ENCODE measurements around the gene MACROD2. TPM values are rescaled to one million over a fixed set of nuclear protein-coding genes. Genes with fewer than 3 reads are reported as not detected.

Gene MACROD2
- polyA plus RNA-seq, 1 donor (not counting 4 experiments of a cell fraction or from before 2014, with no cell fraction given): 0.71 TPM

DNA sequence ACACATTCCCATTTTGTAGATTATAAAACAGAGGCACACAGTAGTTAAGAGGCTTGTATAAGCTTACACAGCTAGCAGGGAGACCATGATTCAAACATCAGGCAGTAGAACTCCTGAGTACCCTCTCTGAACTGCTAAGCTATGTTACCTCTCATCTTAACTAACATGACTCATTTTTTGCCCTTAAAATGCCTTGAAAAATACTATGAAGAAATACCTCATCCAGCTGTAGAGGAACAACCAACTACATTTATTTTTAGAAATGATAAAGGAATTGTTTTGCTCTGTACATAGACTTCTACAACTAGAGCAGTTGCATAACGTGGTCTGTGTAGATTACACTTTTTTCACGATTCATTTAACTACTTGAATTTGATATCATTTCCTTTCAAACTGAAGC is 240.0 kb downstream of the MACROD2 start:
- no peak overlapping the region for H2AFZ ChIP-seq (ENCODE audit: control insufficient read depth, low read length)
- no peak overlapping the region for H3K4me2 ChIP-seq (ENCODE audit: control insufficient read depth, extremely low read depth, insufficient read depth, low read depth, low read length)
- DNase-seq (ENCODE audit: low read depth, low spot score): peak; percentile 13

DNA sequence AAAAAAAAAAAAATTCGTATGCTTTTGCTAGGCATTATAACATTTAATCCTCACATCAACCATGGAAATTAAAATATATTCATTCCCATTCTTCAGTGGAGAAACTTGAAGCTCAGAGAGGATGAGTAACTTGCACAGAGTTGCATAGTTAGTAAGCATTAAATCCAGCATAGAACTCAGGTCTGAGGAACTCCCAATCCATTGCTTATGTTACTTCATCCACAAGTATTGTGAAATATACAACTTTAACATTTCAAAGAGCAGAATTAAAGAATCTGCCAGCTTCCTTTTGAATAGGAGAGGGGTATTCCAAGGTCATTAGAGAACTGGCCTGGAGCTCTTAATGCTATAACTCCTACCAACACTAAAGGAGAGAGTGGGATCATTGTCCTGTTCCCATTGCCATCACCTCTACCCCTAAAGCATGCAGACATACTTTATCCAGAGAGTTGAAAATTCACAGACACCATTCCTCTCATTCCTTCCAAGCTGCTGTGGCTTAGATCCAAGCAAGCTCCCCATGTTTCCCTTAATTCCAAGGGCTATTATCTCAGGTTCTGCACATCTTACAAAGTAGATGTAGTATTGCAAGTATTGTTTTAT is 250.2 kb downstream of the MACROD2 start:
- Histone ChIP-seq H4K20me1 (ENCODE audit: control insufficient read depth, extremely low read depth, insufficient read depth, low read length) (no peaks in the 10 kb centered on the region), H3K9me3 (ENCODE audit: control insufficient read depth, low read depth, low read length) (no peaks in the 10 kb centered on the region), H3K4me2 (ENCODE audit: control insufficient read depth, extremely low read depth, insufficient read depth, low read depth, low read length) (no peak overlapping the region), H3K36me3 (ENCODE audit: control insufficient read depth in 2 of 2, extremely low read depth in 1 of 2, insufficient read depth in 2 of 2, low read length in 2 of 2) (no peaks in the 10 kb centered on the region), H3K9ac (ENCODE audit: control insufficient read depth, extremely low read depth, insufficient read depth, low read length) (no peak overlapping the region), H3K9me1 (ENCODE audit: control insufficient read depth, extremely low read depth, insufficient read depth, low read length) (no peaks in the 10 kb centered on the region), H3K79me2 (ENCODE audit: control insufficient read depth, insufficient read depth, low read length) (no peaks in the 10 kb centered on the region), H3K27ac (ENCODE audit: control insufficient read depth, insufficient read depth, low read length) (no peak overlapping the region), H3K27me3 (ENCODE audit: control insufficient read depth, extremely low read depth, insufficient read depth, low read length) (no peaks in the 10 kb centered on the region), H2AFZ (ENCODE audit: control insufficient read depth, low read length) (no peak overlapping the region), H3K4me3 (ENCODE audit: control insufficient read depth in 2 of 3, extremely low read depth in 1 of 3, insufficient read depth in 2 of 3, low read depth in 1 of 3, low read length in 3 of 3) (no peak overlapping the region), H3K4me1 (ENCODE audit: control insufficient read depth, extremely low read depth, insufficient read depth, low read length) (no peaks in the 10 kb centered on the region)
- dilution Hi-C loops (cut with MboI; ENCODE audit: extremely low pct_ligation_motif_present, low sequenced_read_pairs): no loop called here
- no peak for TF ChIP-seq EZH2 (IDR thresholded peaks at IDR 0.05; ENCODE audit: low read length)
- TF ChIP-seq, protein P1, sequence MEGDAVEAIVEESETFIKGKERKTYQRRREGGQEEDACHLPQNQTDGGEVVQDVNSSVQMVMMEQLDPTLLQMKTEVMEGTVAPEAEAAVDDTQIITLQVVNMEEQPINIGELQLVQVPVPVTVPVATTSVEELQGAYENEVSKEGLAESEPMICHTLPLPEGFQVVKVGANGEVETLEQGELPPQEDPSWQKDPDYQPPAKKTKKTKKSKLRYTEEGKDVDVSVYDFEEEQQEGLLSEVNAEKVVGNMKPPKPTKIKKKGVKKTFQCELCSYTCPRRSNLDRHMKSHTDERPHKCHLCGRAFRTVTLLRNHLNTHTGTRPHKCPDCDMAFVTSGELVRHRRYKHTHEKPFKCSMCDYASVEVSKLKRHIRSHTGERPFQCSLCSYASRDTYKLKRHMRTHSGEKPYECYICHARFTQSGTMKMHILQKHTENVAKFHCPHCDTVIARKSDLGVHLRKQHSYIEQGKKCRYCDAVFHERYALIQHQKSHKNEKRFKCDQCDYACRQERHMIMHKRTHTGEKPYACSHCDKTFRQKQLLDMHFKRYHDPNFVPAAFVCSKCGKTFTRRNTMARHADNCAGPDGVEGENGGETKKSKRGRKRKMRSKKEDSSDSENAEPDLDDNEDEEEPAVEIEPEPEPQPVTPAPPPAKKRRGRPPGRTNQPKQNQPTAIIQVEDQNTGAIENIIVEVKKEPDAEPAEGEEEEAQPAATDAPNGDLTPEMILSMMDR (optimal IDR thresholded peaks at IDR 0.05 in 1 of 3, IDR thresholded peaks at IDR 0.05 in 1 of 3, conservative IDR thresholded peaks at IDR 0.05 in 1 of 3; ENCODE audit: extremely low read depth in 1 of 3, insufficient read depth in 2 of 3, low read length in 3 of 3): no peak
- FAIRE-seq (peak; percentile 65), DNase-seq (ENCODE audit: low read depth, low spot score) (no peak)

More for the DNA sequence above, 240.0 kb downstream of the MACROD2 start:
- H3K9ac ChIP-seq (ENCODE audit: control insufficient read depth, extremely low read depth, insufficient read depth, low read length): no peak overlapping the region
- no peaks in the 10 kb centered on the region for H4K20me1 ChIP-seq (ENCODE audit: control insufficient read depth, extremely low read depth, insufficient read depth, low read length)
- H3K79me2 ChIP-seq (ENCODE audit: control insufficient read depth, insufficient read depth, low read length): no peaks in the 10 kb centered on the region
- H3K4me1 ChIP-seq (ENCODE audit: control insufficient read depth, extremely low read depth, insufficient read depth, low read length): peaks cover 10% of the 10 kb centered on the region
- H3K4me3 ChIP-seq (ENCODE audit: control insufficient read depth in 2 of 3, extremely low read depth in 1 of 3, insufficient read depth in 2 of 3, low read depth in 1 of 3, low read length in 3 of 3): no peak overlapping the region
- H3K36me3 ChIP-seq (ENCODE audit: control insufficient read depth in 2 of 2, extremely low read depth in 1 of 2, insufficient read depth in 2 of 2, low read length in 2 of 2): no peaks in the 10 kb centered on the region
- H3K9me1 ChIP-seq (ENCODE audit: control insufficient read depth, extremely low read depth, insufficient read depth, low read length): no peaks in the 10 kb centered on the region
- dilution Hi-C loops (cut with MboI; ENCODE audit: extremely low pct_ligation_motif_present, low sequenced_read_pairs): no loop called here
- peak; percentile 80 for FAIRE-seq
- H3K27me3 ChIP-seq (ENCODE audit: control insufficient read depth, extremely low read depth, insufficient read depth, low read length): no peaks in the 10 kb centered on the region
- TF ChIP-seq, protein P1 (optimal IDR thresholded peaks at IDR 0.05 in 1 of 3, IDR thresholded peaks at IDR 0.05 in 1 of 3, conservative IDR thresholded peaks at IDR 0.05 in 1 of 3; ENCODE audit: extremely low read depth in 1 of 3, insufficient read depth in 2 of 3, low read length in 3 of 3): no peak
- no peak for TF ChIP-seq EZH2 (IDR thresholded peaks at IDR 0.05; ENCODE audit: low read length)
- no peaks in the 10 kb centered on the region for H3K9me3 ChIP-seq (ENCODE audit: control insufficient read depth, low read depth, low read length)
- peak overlapping the region; percentile 48 for H3K27ac ChIP-seq (ENCODE audit: control insufficient read depth, insufficient read depth, low read length)
